ENCODE data around the gene VANGL1.

- TF ChIP-seq CTCF (IDR thresholded peaks at IDR 0.05 in 4 of 5, conservative IDR thresholded peaks at IDR 0.05 in 1 of 5) (no peak), POLR2A (IDR thresholded peaks at IDR 0.05) (no peak)
Measured at GRCh38 chr1:115630342-115630741, 11.4 kb upstream of the VANGL1 start.
